Smooth muscle cell (in vitro differentiated cells): ENCODE results near the gene USP25. TPM values are rescaled to one million over a fixed set of nuclear protein-coding genes. Genes with fewer than 3 reads are reported as not detected.

Experiments used
- DNase-seq: peaks from one replicate; lab custom pipeline; 2025; ENCODE audit not compliant: unreplicated experiment; lab: John Stamatoyannopoulos, UW
- H2AFZ ChIP-seq: fragments of 200-600 bp; sonication (generic); 2 replicates; pipeline ENCODE4 v1.6.0; 2016; ENCODE audit warnings: antibody characterized with exemption, low read depth, mild to moderate bottlenecking
- H3F3A ChIP-seq: fragments of 200-600 bp; sonication (generic); 2 replicates; pipeline ENCODE4 v1.6.0; 2017; ENCODE audit warnings: antibody characterized with exemption, low read depth
- H3K27ac ChIP-seq: fragments of 200-600 bp; sonication (generic); 2 replicates; pipeline ENCODE4 v1.5.1; 2016; ENCODE audit warnings: low read depth, mild to moderate bottlenecking
- H3K27me3 ChIP-seq: fragments of 200-600 bp; sonication (generic); 2 replicates; pipeline ENCODE4 v1.6.1; 2016; ENCODE audit warnings: low read depth, mild to moderate bottlenecking
- H3K36me3 ChIP-seq: fragments of 200-600 bp; sonication (generic); 2 replicates; pipeline ENCODE4 v1.5.1; 2016; ENCODE audit warnings: low read depth
- H3K4me1 ChIP-seq: fragments of 200-600 bp; sonication (generic); 2 replicates; pipeline ENCODE4 v1.5.1; 2016; ENCODE audit warnings: low read depth
- H3K4me2 ChIP-seq: fragments of 200-600 bp; sonication (generic); 2 replicates; pipeline ENCODE4 v1.6.0; 2016; ENCODE audit warnings: mild to moderate bottlenecking
- H3K4me3 ChIP-seq: fragments of 200-600 bp; sonication (generic); 2 replicates; pipeline ENCODE4 v1.5.1; 2016; ENCODE audit warnings: mild to moderate bottlenecking
- H3K79me2 ChIP-seq: fragments of 200-600 bp; sonication (generic); 2 replicates; pipeline ENCODE4 v1.6.0; 2016; ENCODE audit warnings: low read depth, mild to moderate bottlenecking
- H3K9ac ChIP-seq: fragments of 200-600 bp; sonication (generic); 2 replicates; pipeline ENCODE4 v1.6.0; 2016; ENCODE audit warnings: low read depth
- H3K9me3 ChIP-seq: fragments of 200-600 bp; sonication (generic); replicated peaks from 2 replicates; pipeline ENCODE4 v1.5.1; 2016; ENCODE audit warnings: low read depth
- H4K20me1 ChIP-seq: fragments of 200-600 bp; sonication (generic); 2 replicates; pipeline ENCODE4 v1.6.0; 2016; ENCODE audit warnings: low read depth
- CTCF ChIP-seq: fragments of 200-600 bp; sonication (generic); IDR thresholded peaks from 2 replicates; pipeline ENCODE4 v1.5.1; 2017; ENCODE audit warnings: borderline replicate concordance, mild to moderate bottlenecking, antibody characterized with exemption; ENCODE audit not compliant: insufficient read depth, poor library complexity, severe bottlenecking
- WGBS: methylation state at CpG from one replicate; pipeline ENCODE4 v1.1.7; 2016; ENCODE audit warnings: low lambda C conversion rate; 5-methylcytosine and 5-hydroxymethylcytosine counted together
- polyA plus RNA-seq: library from polyadenylated mRNA; unstranded; fragments of >200 nt; fragmentation: Nextera tagmentation; extraction: Ambion mirVana; gene quantifications from 2 replicates; pipeline ENCODE4 v1.2.1, GENCODE V29; 2016
- total RNA-seq: library from RNA; depleted of rRNA; stranded (reverse); fragments of >200 nt; gene quantifications from 2 replicates; pipeline ENCODE4 v1.2.3, GENCODE V29; 2014

Gene USP25
- total and polyA plus RNA-seq, 2 experiments from 2014 or later, result 12.0 to 30.7 TPM

DNA sequence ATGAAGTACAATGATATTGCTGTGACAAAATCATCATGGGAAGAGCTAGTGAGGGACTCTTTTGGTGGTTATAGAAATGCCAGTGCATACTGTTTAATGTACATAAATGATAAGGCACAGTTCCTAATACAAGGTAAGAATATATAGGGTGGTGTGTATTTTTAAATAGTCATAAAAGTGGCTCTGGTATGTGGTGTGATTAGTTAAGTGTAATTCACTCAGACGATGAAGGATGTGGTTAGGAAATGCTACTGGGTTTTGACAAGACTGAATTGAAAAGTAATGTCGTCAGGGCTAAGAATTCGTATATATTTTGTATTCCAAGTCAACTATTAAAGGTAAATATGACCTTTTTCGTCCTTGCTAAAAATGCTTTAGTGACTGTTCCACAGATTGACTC is 101.7 kb downstream of the USP25 start:
- H3K9me3 ChIP-seq, result no peaks in the 10 kb centered on the region
- H3K79me2 ChIP-seq, result no peaks in the 10 kb centered on the region
- no peaks in the 10 kb centered on the region for H3K27me3 ChIP-seq
- no peak for TF ChIP-seq CTCF
- DNase-seq, result no peak
- no peak overlapping the region for H3K9ac ChIP-seq
- no peak overlapping the region for H3K27ac ChIP-seq
- H2AFZ ChIP-seq, result no peak overlapping the region
- H4K20me1 ChIP-seq, result no peaks in the 10 kb centered on the region
- H3K4me1 ChIP-seq, result no peaks in the 10 kb centered on the region
- WGBS, result 86% methylated on average over 4 of the region's 4 CpGs
- H3F3A ChIP-seq, result no peaks in the 10 kb centered on the region
- H3K4me2 ChIP-seq, result no peak overlapping the region
- H3K36me3 ChIP-seq, result peaks cover 10% of the 10 kb centered on the region
- H3K4me3 ChIP-seq, result no peak overlapping the region

DNA sequence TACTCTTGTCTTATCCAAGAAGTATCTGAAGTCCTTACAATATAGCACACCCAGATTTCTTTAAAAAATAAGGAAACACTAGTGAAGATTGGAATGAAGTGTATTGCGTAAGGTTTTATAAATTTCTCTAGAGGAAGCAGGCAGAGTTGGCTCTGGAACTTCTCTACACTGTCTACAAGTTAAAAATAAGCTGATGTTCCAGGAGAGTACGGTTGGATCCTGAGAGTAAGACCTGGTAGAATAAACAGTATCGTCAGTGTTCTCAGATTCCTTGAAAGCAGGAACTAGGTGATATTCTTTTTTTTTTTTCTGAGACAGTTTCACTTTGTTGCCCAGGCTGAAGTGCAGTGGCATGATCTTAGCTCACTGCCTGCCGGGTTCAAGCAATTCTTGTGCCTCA is 107.9 kb downstream of the USP25 start:
- no peaks in the 10 kb centered on the region for H4K20me1 ChIP-seq
- no peaks in the 10 kb centered on the region for H3K4me1 ChIP-seq
- H3K27me3 ChIP-seq, result no peaks in the 10 kb centered on the region
- no peak for TF ChIP-seq CTCF
- H2AFZ ChIP-seq, result no peak overlapping the region
- 74% methylated on average over 4 of the region's 4 CpGs for WGBS
- peaks cover 3% of the 10 kb centered on the region for H3K36me3 ChIP-seq
- no peaks in the 10 kb centered on the region for H3K9me3 ChIP-seq
- H3K4me3 ChIP-seq, result no peak overlapping the region
- H3K4me2 ChIP-seq, result no peak overlapping the region
- no peak overlapping the region for H3K27ac ChIP-seq
- H3F3A ChIP-seq, result no peaks in the 10 kb centered on the region
- H3K79me2 ChIP-seq, result no peaks in the 10 kb centered on the region
- DNase-seq, result no peak
- no peak overlapping the region for H3K9ac ChIP-seq

DNA sequence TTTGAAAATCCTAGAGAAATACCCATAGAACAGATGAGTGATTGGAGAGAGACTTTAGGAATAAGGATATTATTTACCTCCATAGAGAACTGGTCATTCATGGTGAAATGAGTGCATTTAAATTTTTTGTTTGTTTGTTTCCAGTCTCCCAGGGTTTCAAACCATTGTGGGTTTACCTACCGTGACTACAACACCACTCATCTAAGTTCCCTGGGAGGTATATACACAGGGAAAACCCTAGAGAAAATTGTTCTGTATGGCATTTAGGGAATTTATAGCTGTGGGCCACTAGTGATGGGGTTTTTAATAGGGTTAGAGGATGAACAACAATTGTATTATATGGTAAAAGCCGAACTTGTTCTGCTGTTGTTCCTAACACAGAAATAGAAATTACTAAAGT is 109.2 kb downstream of the USP25 start:
- no peaks in the 10 kb centered on the region for H3F3A ChIP-seq
- no peak overlapping the region for H3K9ac ChIP-seq
- H3K9me3 ChIP-seq, result no peaks in the 10 kb centered on the region
- no peak for TF ChIP-seq CTCF
- peaks cover 3% of the 10 kb centered on the region for H3K36me3 ChIP-seq
- no peaks in the 10 kb centered on the region for H4K20me1 ChIP-seq
- 90% methylated on average over 2 of the region's 2 CpGs for WGBS
- H3K27me3 ChIP-seq, result no peaks in the 10 kb centered on the region
- H2AFZ ChIP-seq, result no peak overlapping the region
- no peak overlapping the region for H3K27ac ChIP-seq
- H3K4me3 ChIP-seq, result no peak overlapping the region
- H3K4me2 ChIP-seq, result no peak overlapping the region
- no peaks in the 10 kb centered on the region for H3K79me2 ChIP-seq
- no peaks in the 10 kb centered on the region for H3K4me1 ChIP-seq
- DNase-seq, result no peak

DNA sequence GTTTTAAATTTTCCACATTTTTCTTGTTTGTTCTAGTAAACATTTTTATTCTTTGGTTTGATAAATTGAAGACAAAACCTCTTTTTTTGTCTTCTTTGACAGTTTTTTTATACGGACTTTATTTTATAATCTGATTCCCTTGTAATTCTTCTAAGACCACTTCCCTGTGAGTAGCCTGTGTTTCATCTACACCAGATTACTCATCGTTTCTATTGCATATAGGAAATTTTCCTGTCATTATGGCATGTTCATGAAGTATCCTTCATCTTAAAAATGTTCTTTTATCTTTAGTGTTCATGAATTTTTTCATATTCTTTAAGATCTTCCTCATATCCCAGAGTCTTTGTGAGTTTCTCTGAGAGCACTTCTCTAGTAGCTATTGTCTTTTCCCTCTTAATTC is 109.8 kb downstream of the USP25 start:
- H3K27ac ChIP-seq, result no peak overlapping the region
- H3K4me1 ChIP-seq, result no peaks in the 10 kb centered on the region
- no peaks in the 10 kb centered on the region for H3K79me2 ChIP-seq
- H3K9me3 ChIP-seq, result no peaks in the 10 kb centered on the region
- H3K27me3 ChIP-seq, result no peaks in the 10 kb centered on the region
- no peak overlapping the region for H2AFZ ChIP-seq
- no peak overlapping the region for H3K9ac ChIP-seq
- no peak overlapping the region for H3K4me2 ChIP-seq
- WGBS, result 90% methylated on average over 2 of the region's 2 CpGs
- peaks cover 3% of the 10 kb centered on the region for H3K36me3 ChIP-seq
- H3F3A ChIP-seq, result no peaks in the 10 kb centered on the region
- H4K20me1 ChIP-seq, result no peaks in the 10 kb centered on the region
- no peak overlapping the region for H3K4me3 ChIP-seq
- no peak for DNase-seq
- TF ChIP-seq CTCF, result no peak
